GM20000 (cell line): ENCODE results near the gene SGCD.

Source experiments
- DNase-seq: peaks from one replicate; pipeline ENCODE4 v3.0.0; 2012; ENCODE audit warnings: low spot score
- CTCF ChIP-seq: IDR thresholded peaks from 2 replicates; pipeline ENCODE4 v1.5.1; 2012; ENCODE audit warnings: mild to moderate bottlenecking, control low read depth; ENCODE audit errors: extremely low read depth, missing control alignments

The SGCD gene

GRCh38 chr5:156359476-156359875, 32.5 kb downstream of the SGCD start:
- DNase-seq: no peak
- TF ChIP-seq CTCF: no peak

DNA sequence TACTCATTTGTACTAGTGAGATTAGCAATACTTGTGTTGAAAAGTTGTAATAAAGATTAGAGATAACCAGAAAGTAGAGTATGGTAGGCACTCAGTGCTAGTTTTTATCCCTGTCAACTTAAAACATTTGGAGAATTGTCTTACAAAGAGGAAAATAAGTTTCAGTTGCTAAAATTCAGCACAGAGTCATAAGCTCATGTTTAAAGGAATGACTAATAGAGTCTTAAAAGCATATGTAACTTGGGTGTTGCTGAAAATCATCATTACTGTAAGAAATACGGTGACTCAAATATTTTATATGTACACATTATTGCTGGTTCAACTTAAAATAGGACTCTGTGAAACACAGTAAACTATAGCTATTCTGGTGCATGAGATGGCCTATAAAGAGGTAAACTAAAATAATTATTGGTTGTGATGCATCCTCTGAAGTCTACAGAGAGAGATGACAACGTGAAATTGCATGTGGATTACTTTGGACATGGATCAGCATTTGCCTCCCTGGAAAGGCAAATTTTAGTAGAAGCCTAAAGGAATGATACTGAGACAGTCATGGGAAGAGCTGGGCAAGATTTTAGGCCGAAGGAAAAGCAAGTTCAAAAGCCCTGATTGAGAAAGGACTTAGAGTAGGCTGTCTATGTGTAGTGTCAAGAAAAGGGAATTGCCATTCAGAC, 34.6 kb downstream of the SGCD start:
- no peak for DNase-seq
- TF ChIP-seq CTCF: no peak

GRCh38 chr5:156363861-156364260, 36.9 kb downstream of the SGCD start:
- no peak for DNase-seq
- TF ChIP-seq CTCF: no peak

GRCh38 chr5:156366521-156366920, 39.6 kb downstream of the SGCD start:
- no peak for TF ChIP-seq CTCF
- DNase-seq: no peak

- no peak for TF ChIP-seq CTCF
- DNase-seq: no peak
Measured at GRCh38 chr5:156367597-156367996, 40.6 kb downstream of the SGCD start.

GRCh38 chr5:156375895-156376495, 49.0 kb downstream of the SGCD start:
- no peak for TF ChIP-seq CTCF

GRCh38 chr5:156376751-156377150, 49.8 kb downstream of the SGCD start:
- no peak for DNase-seq
- no peak for TF ChIP-seq CTCF

More at GRCh38 chr5:156375895-156376495, 49.0 kb downstream of the SGCD start:
- peak; percentile 5 for DNase-seq
